Astrocyte of the spinal cord (primary cell): ENCODE measurements around the gene GRM8.

Experiments
- DNase-seq: peaks from one replicate; pipeline ENCODE4 v3.0.0; 2011; ENCODE audit warnings: low read depth, low spot score
- H3K4me3 ChIP-seq: 2 replicates; pipeline ENCODE4 v1.5.1; 2011; ENCODE audit warnings: low read depth, mild to moderate bottlenecking, low read length, moderate library complexity
- CTCF ChIP-seq: IDR thresholded peaks from 2 replicates; pipeline ENCODE4 v1.5.1; 2012; ENCODE audit warnings: low read depth, mild to moderate bottlenecking, low read length, inconsistent platforms
- in situ Hi-C: cut with HindIII; loops from 2 replicates; pipeline ENCODE4 v1.10.0; 2017; ENCODE audit warnings: low sequenced_read_pairs

Gene GRM8

GRCh38 chr7:126460664-126461063, 792.1 kb downstream of the GRM8 start:
- no peak overlapping the region for H3K4me3 ChIP-seq
- in situ Hi-C loops: no loop called here
- no peak for DNase-seq
- TF ChIP-seq CTCF: no peak

GRCh38 chr7:126453104-126453503, 799.6 kb downstream of the GRM8 start:
- DNase-seq: no peak
- in situ Hi-C loops: no loop called here
- TF ChIP-seq CTCF: no peak
- no peak overlapping the region for H3K4me3 ChIP-seq

- no peak for DNase-seq
- TF ChIP-seq CTCF: no peak
- in situ Hi-C loops: no loop called here
- no peak overlapping the region for H3K4me3 ChIP-seq
Observed at GRCh38 chr7:126450269-126450671, 802.5 kb downstream of the GRM8 start.

- DNase-seq: no peak
- no peak for TF ChIP-seq CTCF
- in situ Hi-C loops: no loop called here
- no peak overlapping the region for H3K4me3 ChIP-seq
Observed at GRCh38 chr7:126449611-126450268, 803.0 kb downstream of the GRM8 start.

- in situ Hi-C loops: no loop called here
- no peak overlapping the region for H3K4me3 ChIP-seq
- DNase-seq: no peak
- no peak for TF ChIP-seq CTCF
Observed at GRCh38 chr7:126447984-126448383, 804.8 kb downstream of the GRM8 start.

- H3K4me3 ChIP-seq: no peak overlapping the region
- in situ Hi-C loops: no loop called here
- TF ChIP-seq CTCF: no peak
- DNase-seq: no peak
Observed at GRCh38 chr7:126445991-126446390, 806.8 kb downstream of the GRM8 start.
